HFFc6 (cell line): ENCODE measurements around the gene EPHA8. TPM values are rescaled to one million over a fixed set of nuclear protein-coding genes. Genes with fewer than 3 reads are reported as not detected.

Source experiments
- DNase-seq: peaks from one replicate; pipeline ENCODE4 v3.0.0-alpha.2; 2018
- H3K27ac Mint-ChIP-seq: 2 replicates; pipeline ENCODE4 v1.8.0; 2020; ENCODE audit warnings: mild to moderate bottlenecking, mixed read lengths
- H3K27me3 Mint-ChIP-seq: 2 replicates; pipeline ENCODE4 v1.8.0; 2021; ENCODE audit warnings: mild to moderate bottlenecking, moderate library complexity, mixed read lengths; ENCODE audit not compliant: insufficient read depth
- H3K36me3 Mint-ChIP-seq: 2 replicates; pipeline ENCODE4 v1.8.0; 2021; ENCODE audit warnings: low read depth, mixed read lengths
- H3K4me1 Mint-ChIP-seq: 2 replicates; pipeline ENCODE4 v1.8.0; 2020; ENCODE audit warnings: low read depth, mixed read lengths
- H3K4me3 Mint-ChIP-seq: 2 replicates; pipeline ENCODE4 v1.8.0; 2020; ENCODE audit warnings: mild to moderate bottlenecking, moderate library complexity, mixed read lengths
- H3K9me3 Mint-ChIP-seq: 2 replicates; pipeline ENCODE4 v1.8.0; 2020; ENCODE audit warnings: mild to moderate bottlenecking, mixed read lengths
- CTCF ChIP-seq: fragments of 200-600 bp; sonication (generic); IDR thresholded peaks from 2 replicates; pipeline ENCODE4 v1.5.0; 2021; ENCODE audit warnings: antibody characterized with exemption, mild to moderate bottlenecking
- total RNA-seq, 6 experiments: library from RNA; stranded (reverse); fragmentation: NEBNext Ultra II Directional; extraction: Animal tissue kit (Norgen Biotek cat#: 25700); gene quantifications; 2 replicates in 1 of 6; 3 replicates in 5 of 6; pipeline ENCODE4 v1.2.3, GENCODE V29; 2021

EPHA8 gene
- total RNA-seq, 6 experiments from 2014 or later: not detected

- peaks cover 26% of the 10 kb centered on the region for H3K27me3 Mint-ChIP-seq
- H3K9me3 Mint-ChIP-seq: no peaks in the 10 kb centered on the region
- no peaks in the 10 kb centered on the region for H3K36me3 Mint-ChIP-seq
- no peaks in the 10 kb centered on the region for H3K4me1 Mint-ChIP-seq
- no peak overlapping the region for H3K4me3 Mint-ChIP-seq
- TF ChIP-seq CTCF: no peak
- no peak overlapping the region for H3K27ac Mint-ChIP-seq
- DNase-seq: no peak
These were observed 72.1 kb downstream of the EPHA8 start for GRCh38 chr1:22635436-22635835.

- no peak within 1 kb of the TSS for H3K27ac Mint-ChIP-seq
- no peaks in the 10 kb centered on the region for H3K9me3 Mint-ChIP-seq
- H3K4me1 Mint-ChIP-seq: no peaks in the 10 kb centered on the region
- H3K27me3 Mint-ChIP-seq: peaks cover 18% of the 10 kb centered on the region
- DNase-seq: no peak
- TF ChIP-seq CTCF: no peak
- no peak within 1 kb of the TSS for H3K4me3 Mint-ChIP-seq
- H3K36me3 Mint-ChIP-seq: no peaks in the 10 kb centered on the region
These were observed 73.1 kb downstream of the EPHA8 start, which contains the start of gene C1QA for GRCh38 chr1:22636353-22636752. C1QA (plus strand) TSS chr1:22636628; CDS start chr1:22637617, 989 bp downstream.

- Mint-ChIP-seq H3K4me3 (no peak overlapping the region), H3K36me3 (no peaks in the 10 kb centered on the region)
These were observed 73.6 kb downstream of the EPHA8 start for GRCh38 chr1:22636927-22637326.

GRCh38 chr1:22637907-22638445, 74.7 kb downstream of the EPHA8 start:
- TF ChIP-seq CTCF: no peak
- no peak for DNase-seq
- H3K9me3 Mint-ChIP-seq: no peaks in the 10 kb centered on the region
- peaks cover 8% of the 10 kb centered on the region for H3K27me3 Mint-ChIP-seq
- H3K4me3 Mint-ChIP-seq: no peak overlapping the region
- H3K27ac Mint-ChIP-seq: no peak overlapping the region
- no peaks in the 10 kb centered on the region for H3K36me3 Mint-ChIP-seq
- no peaks in the 10 kb centered on the region for H3K4me1 Mint-ChIP-seq

More at GRCh38 chr1:22636927-22637326, 73.6 kb downstream of the EPHA8 start:
- Mint-ChIP-seq H3K9me3 (no peaks in the 10 kb centered on the region), H3K27me3 (peaks cover 14% of the 10 kb centered on the region), H3K27ac (no peak overlapping the region), H3K4me1 (no peaks in the 10 kb centered on the region)
- TF ChIP-seq CTCF: no peak
- DNase-seq: no peak

GRCh38 chr1:22638476-22639234, 75.4 kb downstream of the EPHA8 start:
- Mint-ChIP-seq H3K4me1 (no peaks in the 10 kb centered on the region), H3K9me3 (no peaks in the 10 kb centered on the region), H3K27ac (no peak overlapping the region), H3K4me3 (no peak overlapping the region), H3K27me3 (peaks cover 10% of the 10 kb centered on the region), H3K36me3 (no peaks in the 10 kb centered on the region)
- no peak for DNase-seq
- no peak for TF ChIP-seq CTCF
